ENCODE data around the gene JAG1. TPM values are rescaled to one million over a fixed set of nuclear protein-coding genes. Genes with fewer than 3 reads are reported as not detected.
"Not testable (repeated sequence)": the region's sequence is repeated elsewhere in the genome, so short reads cannot be mapped to it uniquely, and the experiment has no call there.

JAG1 gene
- total RNA-seq, 1 donor from 2014 or later: 96.7 TPM

GRCh38 chr20:10613911-10614310 lies 59.9 kb downstream of the JAG1 start:
- DNase-seq (ENCODE audit: low spot score): no peak

GRCh38 chr20:10613426-10613825 lies 60.4 kb downstream of the JAG1 start:
- not testable (repeated sequence) for DNase-seq (ENCODE audit: low spot score)

- DNase-seq (ENCODE audit: low spot score): no peak
These were observed 62.4 kb downstream of the JAG1 start for GRCh38 chr20:10611357-10611756.

GRCh38 chr20:10610251-10610650 lies 63.5 kb downstream of the JAG1 start:
- no peak for DNase-seq (ENCODE audit: low spot score)

GRCh38 chr20:10609770-10610169 lies 64.0 kb downstream of the JAG1 start:
- no peak for DNase-seq (ENCODE audit: low spot score)

GRCh38 chr20:10609276-10609675 lies 64.5 kb downstream of the JAG1 start:
- no peak for DNase-seq (ENCODE audit: low spot score)

- DNase-seq (ENCODE audit: low spot score): no peak
These were observed 68.1 kb downstream of the JAG1 start for GRCh38 chr20:10605547-10606195.

GRCh38 chr20:10604865-10605440 lies 68.8 kb downstream of the JAG1 start:
- no peak for DNase-seq (ENCODE audit: low spot score)

- DNase-seq (ENCODE audit: low spot score): no peak
These were observed 69.6 kb downstream of the JAG1 start for GRCh38 chr20:10603971-10604864.

GRCh38 chr20:10603378-10603777 lies 70.4 kb downstream of the JAG1 start:
- no peak for DNase-seq (ENCODE audit: low spot score)

- DNase-seq (ENCODE audit: low spot score): no peak
These were observed 71.5 kb downstream of the JAG1 start for GRCh38 chr20:10602221-10602871.

GRCh38 chr20:10597637-10598036 lies 76.2 kb downstream of the JAG1 start:
- DNase-seq (ENCODE audit: low spot score): no peak

- no peak for DNase-seq (ENCODE audit: low spot score)
These were observed 77.1 kb downstream of the JAG1 start for GRCh38 chr20:10596710-10597121.

- no peak for DNase-seq (ENCODE audit: low spot score)
These were observed 77.8 kb downstream of the JAG1 start for GRCh38 chr20:10595985-10596384.

GRCh38 chr20:10595266-10595665 lies 78.5 kb downstream of the JAG1 start:
- no peak for DNase-seq (ENCODE audit: low spot score)

- no peak for DNase-seq (ENCODE audit: low spot score)
These were observed 79.4 kb downstream of the JAG1 start for GRCh38 chr20:10594296-10594868.

- no peak for DNase-seq (ENCODE audit: low spot score)
These were observed 81.8 kb downstream of the JAG1 start for GRCh38 chr20:10591946-10592521.

GRCh38 chr20:10590950-10591671 lies 82.7 kb downstream of the JAG1 start:
- no peak for DNase-seq (ENCODE audit: low spot score)

- not testable (repeated sequence) for DNase-seq (ENCODE audit: low spot score)
These were observed 83.4 kb downstream of the JAG1 start for GRCh38 chr20:10590446-10590845.

All from mesenteric fat pad (tissue), 1 donor.